Measurements from ENCODE around the gene ASPSCR1.

GRCh38 chr17:81993729-81994592 is 16.5 kb downstream of the ASPSCR1 start:
- TF ChIP-seq TCF7L2 (IDR thresholded peaks at IDR 0.05; ENCODE audit: low read depth, low read length) (no peak), ZNF841 (CRISPR knock-in tag; IDR thresholded peaks at IDR 0.05; ENCODE audit: borderline replicate concordance) (no peak), CTCF (CRISPR knock-in tag; IDR thresholded peaks at IDR 0.05) (peak; percentile 54), RFX5 (IDR thresholded peaks at IDR 0.05; ENCODE audit: low read depth, low read length) (no peak), ZNF253 (CRISPR knock-in tag; IDR thresholded peaks at IDR 0.05; ENCODE audit: borderline replicate concordance) (no peak), ZBTB38 (CRISPR knock-in tag; IDR thresholded peaks at IDR 0.05) (peak; percentile 89), IRF2 (CRISPR knock-in tag; IDR thresholded peaks at IDR 0.05) (no peak; the same call in 1 of the 2 replicates), ZNF597 (CRISPR knock-in tag; IDR thresholded peaks at IDR 0.05) (no peak), ZNF484 (CRISPR knock-in tag; IDR thresholded peaks at IDR 0.05; ENCODE audit: borderline replicate concordance, low read depth) (0 out of 2 replicates have a peak, but pooled peaks have one; percentile 26), ZNF230 (CRISPR knock-in tag; IDR thresholded peaks at IDR 0.05) (no peak; the same call in 1 of the 2 replicates), ZNF563 (CRISPR knock-in tag; IDR thresholded peaks at IDR 0.05) (peak; percentile 84; the same call in 1 of the 2 replicates), FIP1L1 (IDR thresholded peaks at IDR 0.05; ENCODE audit: borderline replicate concordance, insufficient read depth, low read depth, low read length) (no peak; the same call in 1 of the 2 replicates), USF2 (IDR thresholded peaks at IDR 0.05; ENCODE audit: low read depth, low read length) (0 out of 2 replicates have a peak, but pooled peaks have one; percentile 12), USF2 (CRISPR knock-in tag; IDR thresholded peaks at IDR 0.05; ENCODE audit: borderline replicate concordance) (no peak), RNF219 (CRISPR knock-in tag; IDR thresholded peaks at IDR 0.05) (no peak)
